Common myeloid progenitor, CD34-positive (primary cell): ENCODE data around the gene TSTD2.
"Not testable (repeated sequence)": the region's sequence is repeated elsewhere in the genome, so short reads cannot be mapped to it uniquely, and the experiment has no call there.

Experiments used
- CTCF ChIA-PET: fragments of 350-600 bp; sonication (Branson Sonifier 250); formaldehyde crosslinking; loops from one replicate; lab custom pipeline; 2021; ENCODE audit warnings: antibody characterized with exemption; lab: Charles Lee
- POLR2A ChIA-PET: fragments of 350-600 bp; sonication (Branson Sonifier 250); formaldehyde crosslinking; loops from one replicate; lab custom pipeline; 2021; ENCODE audit warnings: antibody characterized with exemption; lab: Charles Lee
- DNase-seq, 3 donors: peaks; one replicate each; pipeline versions ENCODE4 v3.0.0 to v3.0.0-alpha.2; 2013
- H3K27ac ChIP-seq, 2 experiments: 1 replicate in 1 of 2; 2 replicates in 1 of 2; pipeline ENCODE4 v1.7.0; 2013; ENCODE audit warnings: inconsistent platforms in 2 of 2, low read length in 2 of 2, mild to moderate bottlenecking in 2 of 2, low read depth in 1 of 2, moderate library complexity in 1 of 2; ENCODE audit not compliant: severe bottlenecking in 2 of 2, insufficient read depth in 1 of 2, poor library complexity in 1 of 2
- H3K27me3 ChIP-seq, 5 experiments: replicated peaks in 2 of 5; 1 replicate in 3 of 5; 2 replicates in 2 of 5; pipeline versions ENCODE4 v1.6.1 to v1.7.0; 2013; ENCODE audit warnings: low read length in 4 of 5, mild to moderate bottlenecking in 2 of 5, moderate library complexity in 2 of 5, inconsistent platforms in 1 of 5; ENCODE audit not compliant: insufficient read depth in 5 of 5, control insufficient read depth in 4 of 5
- H3K36me3 ChIP-seq, 4 experiments: 1 replicate in 2 of 4; 2 replicates in 2 of 4; pipeline versions ENCODE4 v1.6.1 to v1.7.0; 2013; ENCODE audit warnings: low read length in 3 of 4, control low read depth in 1 of 4, mild to moderate bottlenecking in 1 of 4; ENCODE audit not compliant: control insufficient read depth in 4 of 4, insufficient read depth in 4 of 4
- H3K4me1 ChIP-seq, 4 experiments: 1 replicate in 3 of 4; 2 replicates in 1 of 4; pipeline versions ENCODE4 v1.6.1 to v1.7.1; 2013; ENCODE audit warnings: low read length in 3 of 4, mild to moderate bottlenecking in 3 of 4, control low read depth in 1 of 4, inconsistent platforms in 1 of 4, moderate library complexity in 1 of 4; ENCODE audit not compliant: control insufficient read depth in 4 of 4, insufficient read depth in 4 of 4; ENCODE audit errors: control extremely low read depth in 1 of 4
- H3K4me3 ChIP-seq, 7 experiments: 1 replicate in 4 of 7; 2 replicates in 3 of 7; pipeline versions ENCODE4 v1.5.1 to v1.7.0; 2013; ENCODE audit warnings: mild to moderate bottlenecking in 7 of 7, low read length in 6 of 7, moderate library complexity in 6 of 7, inconsistent platforms in 2 of 7, low read depth in 2 of 7, control low read depth in 1 of 7; ENCODE audit not compliant: insufficient read depth in 4 of 7, control insufficient read depth in 1 of 7; ENCODE audit errors: extremely low read depth in 1 of 7
- H3K9me3 ChIP-seq, 5 experiments: 1 replicate in 4 of 5; 2 replicates in 1 of 5; pipeline versions ENCODE4 v1.6.1 to v1.7.1; 2013; ENCODE audit warnings: low read length in 4 of 5, mild to moderate bottlenecking in 2 of 5, inconsistent platforms in 1 of 5, low read depth in 1 of 5, moderate library complexity in 1 of 5; ENCODE audit not compliant: control insufficient read depth in 4 of 5, insufficient read depth in 2 of 5; ENCODE audit errors: control extremely low read depth in 1 of 5
- WGBS: methylation state at CpG from one replicate; pipeline ENCODE4 v1.1.5; 2013; ENCODE audit not compliant: insufficient coverage; 5-methylcytosine and 5-hydroxymethylcytosine counted together

Gene TSTD2

DNA sequence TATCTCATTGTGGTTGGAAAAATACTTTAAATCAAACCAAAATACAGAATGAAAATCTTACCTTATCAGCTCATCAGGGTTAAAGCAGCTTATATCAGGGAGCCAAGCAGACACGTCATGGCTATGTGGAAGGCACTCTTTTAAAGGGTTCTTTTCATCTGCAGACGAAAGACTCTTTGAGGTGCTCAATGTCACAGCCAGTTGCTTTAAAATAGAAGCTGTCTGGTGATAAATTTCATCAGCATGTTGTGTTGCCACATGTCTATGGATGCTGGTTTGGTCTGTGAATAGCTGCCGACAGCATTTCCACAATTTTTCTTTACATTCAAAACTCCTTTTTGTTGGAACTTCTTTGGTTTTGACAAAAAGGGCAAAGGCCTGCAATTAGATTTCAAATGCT, 7.5 kb downstream of the TSTD2 start:
- Histone ChIP-seq H3K9me3 (no peaks in the 10 kb centered on the region), H3K4me1 (peaks cover 0 to 3% (median 0%) of the 10 kb centered on the region in 4 experiments), H3K27ac (no peak overlapping the region), H3K4me3 (no peak overlapping the region), H3K27me3 (no peaks in the 10 kb centered on the region), H3K36me3 (peaks cover 10 to 39% (median 26%) of the 10 kb centered on the region in 4 experiments)
- DNase-seq: no peak
- 100% methylated on average over 2 of the region's 3 CpGs for WGBS
- CTCF ChIA-PET: interaction anchor here (2.3 to 3.1 kb wide), 2 partner anchors 27 to 158 kb away, joined by 5 to 16 read pairs; no protein-coding TSS in a partner anchor
- POLR2A ChIA-PET: no interaction called here

DNA sequence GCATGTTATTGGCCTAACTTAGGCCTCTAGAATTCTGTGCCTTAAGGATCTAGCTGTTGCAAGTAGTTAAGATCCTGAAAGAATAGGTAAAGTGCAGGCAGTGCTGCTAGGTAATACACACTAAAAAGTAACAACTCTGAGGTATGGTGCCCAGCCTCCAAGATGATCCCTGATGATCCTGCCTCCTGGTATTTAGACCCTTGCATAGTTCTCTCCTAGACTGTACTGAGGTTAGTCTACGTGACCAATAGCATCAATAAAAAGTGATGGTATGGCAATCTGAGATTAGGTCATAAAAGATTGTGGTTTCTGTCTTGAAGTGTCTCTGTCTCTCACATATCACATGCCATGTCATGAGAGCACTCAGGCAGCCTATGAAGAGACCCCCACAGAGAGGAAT, 9.2 kb downstream of the TSTD2 start:
- ChIA-PET CTCF (interaction anchor here (0.9 to 3.1 kb wide), 5 partner anchors 9 to 156 kb away, joined by 3 to 16 read pairs (median 5); no protein-coding TSS in a partner anchor), POLR2A (no interaction called here)
- Histone ChIP-seq H3K9me3 (peaks cover 0 to 3% (median 0%) of the 10 kb centered on the region in 5 experiments), H3K4me1 (peaks cover 0 to 1% (median 0%) of the 10 kb centered on the region in 4 experiments), H3K36me3 (peaks cover 6 to 39% (median 27%) of the 10 kb centered on the region in 4 experiments), H3K27me3 (no peaks in the 10 kb centered on the region), H3K4me3 (no peak overlapping the region), H3K27ac (no peak overlapping the region)
- no CpG with 5 or more reads among the region's 1 CpG for WGBS
- DNase-seq: no peak

DNA sequence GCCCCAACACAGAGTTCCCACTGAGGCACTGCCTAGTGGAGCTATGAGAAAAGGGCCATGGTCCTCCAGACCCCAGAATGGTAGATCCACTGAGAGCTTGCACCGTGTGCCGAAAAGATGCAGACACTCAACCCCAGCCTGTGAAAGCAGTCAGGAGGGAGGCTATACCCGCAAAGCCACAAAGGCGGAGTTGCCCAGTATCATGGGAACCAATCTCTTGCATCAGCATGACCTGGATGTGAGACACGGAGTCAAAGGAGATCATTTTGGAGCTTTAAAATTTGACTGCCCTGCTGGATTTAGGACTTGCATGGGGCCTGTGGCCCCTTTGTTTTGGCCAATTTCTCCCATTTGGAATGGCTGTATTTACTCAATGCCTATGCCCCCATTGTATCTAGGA, 10.7 kb downstream of the TSTD2 start:
- 98% methylated on average over 5 of the region's 5 CpGs for WGBS
- POLR2A ChIA-PET, H3K9me3 ChIP-seq, DNase-seq, H3K4me1 ChIP-seq, H3K27ac ChIP-seq, H3K27me3 ChIP-seq, H3K4me3 ChIP-seq: not testable (repeated sequence)
- peaks cover 6 to 46% (median 36%) of the 10 kb centered on the region in 4 experiments for H3K36me3 ChIP-seq
- CTCF ChIA-PET: interaction anchor here (0.9 to 2.4 kb wide), 3 partner anchors 10 to 155 kb away, joined by 3 to 7 read pairs (median 3); no protein-coding TSS in a partner anchor

DNA sequence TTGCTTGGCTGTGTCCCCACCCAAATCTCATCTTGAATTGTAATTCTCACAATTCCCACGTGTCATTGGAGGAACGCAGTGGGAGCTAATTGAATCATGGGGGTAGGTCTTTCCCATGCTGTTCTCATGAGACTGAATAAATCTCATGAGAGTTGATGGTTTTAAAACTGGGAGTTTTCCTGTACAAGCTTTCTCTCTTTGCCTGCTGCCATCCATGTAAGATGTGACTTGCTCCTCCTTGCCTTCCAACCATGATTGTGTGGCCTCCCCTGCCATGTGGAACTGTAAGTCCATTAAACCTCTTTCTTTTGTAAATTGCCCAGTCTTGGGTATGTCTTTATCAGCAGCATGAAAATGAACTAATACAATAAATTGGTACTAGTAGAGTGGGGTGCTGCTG, 13.1 kb downstream of the TSTD2 start:
- H3K36me3 ChIP-seq: peaks cover 4 to 44% (median 33%) of the 10 kb centered on the region in 4 experiments
- H3K4me1 ChIP-seq, DNase-seq, H3K27me3 ChIP-seq, H3K9me3 ChIP-seq, H3K27ac ChIP-seq, H3K4me3 ChIP-seq, POLR2A ChIA-PET: not testable (repeated sequence)
- 94% methylated on average over 2 of the region's 2 CpGs for WGBS
- CTCF ChIA-PET: interaction anchor here (2.2 to 29.1 kb wide), 2 partner anchors 21 to 149 kb away, joined by 6 to 637 read pairs; no protein-coding TSS in a partner anchor

DNA sequence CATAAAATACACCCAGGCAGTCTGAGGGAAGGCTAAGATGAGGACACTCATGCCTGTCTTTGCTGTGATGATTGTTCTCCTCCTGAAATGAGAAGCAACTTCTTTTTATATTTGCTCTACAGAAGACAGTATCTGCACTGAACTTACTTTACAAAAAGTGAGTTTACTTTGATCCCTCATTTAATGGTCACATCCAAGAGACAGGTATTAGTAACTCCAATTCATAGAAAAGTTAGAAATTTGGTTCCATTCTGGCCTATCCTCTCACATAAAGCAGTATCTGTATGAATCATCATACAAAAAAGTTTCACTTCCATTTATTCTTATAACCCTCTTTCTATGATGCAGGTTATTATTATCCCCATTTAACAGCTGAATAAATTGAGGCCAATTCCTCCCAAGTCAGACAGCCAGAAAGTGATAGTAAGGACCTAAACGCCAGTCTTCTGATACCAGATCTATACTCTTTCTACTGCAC, 15.2 kb downstream of the TSTD2 start:
- Histone ChIP-seq H3K4me1 (no peaks in the 10 kb centered on the region), H3K4me3 (no peak overlapping the region), H3K27me3 (no peaks in the 10 kb centered on the region), H3K36me3 (peaks cover 5 to 37% (median 30%) of the 10 kb centered on the region in 4 experiments), H3K27ac (no peak overlapping the region), H3K9me3 (peaks cover 0 to 3% (median 0%) of the 10 kb centered on the region in 5 experiments)
- CTCF ChIA-PET: interaction anchor here (0.8 to 29.1 kb wide), 4 partner anchors 8 to 147 kb away, joined by 3 to 637 read pairs (median 7); no protein-coding TSS in a partner anchor
- no CpG with 5 or more reads among the region's 1 CpG for WGBS
- POLR2A ChIA-PET: interaction anchor here (0.9 kb wide), 2 partner anchors 14 to 24 kb away, joined by 3 read pairs; no protein-coding TSS in a partner anchor
- no peak for DNase-seq

DNA sequence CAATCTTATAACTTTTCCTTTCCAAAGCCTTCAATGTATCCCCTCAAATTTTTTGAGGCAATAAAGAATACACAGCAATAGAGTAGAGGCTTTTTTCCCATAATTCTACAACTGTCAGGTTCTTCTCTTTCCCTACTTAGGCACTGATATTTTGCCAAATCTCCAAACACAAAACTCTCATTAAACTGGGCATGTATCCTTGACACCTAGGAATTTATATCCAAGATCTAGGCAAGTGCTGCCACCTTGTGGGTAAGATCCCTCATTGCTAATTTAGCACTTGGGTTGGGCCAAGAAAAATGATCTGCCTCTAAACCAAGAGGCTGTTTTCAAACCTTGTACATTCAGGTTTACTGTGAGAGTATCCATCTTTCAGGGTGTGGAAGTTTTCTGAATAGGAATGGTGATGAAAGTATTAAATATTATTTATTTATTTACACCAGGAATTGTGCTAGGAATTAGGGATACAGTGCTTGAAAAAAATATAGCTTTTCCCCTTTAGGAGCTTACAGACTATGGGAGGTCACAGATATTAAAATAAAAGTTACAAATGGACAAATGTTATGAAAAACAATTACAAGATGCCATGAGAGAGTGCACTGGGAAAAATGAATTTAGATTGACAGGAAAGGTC, 17.6 kb downstream of the TSTD2 start:
- peaks cover 13 to 45% (median 30%) of the 10 kb centered on the region in 4 experiments for H3K36me3 ChIP-seq
- peaks cover 0 to 3% (median 0%) of the 10 kb centered on the region in 5 experiments for H3K9me3 ChIP-seq
- no peak overlapping the region for H3K27ac ChIP-seq
- no peaks in the 10 kb centered on the region for H3K4me1 ChIP-seq
- peak; percentile 63 to 83 (median 75) for DNase-seq
- no peak overlapping the region for H3K4me3 ChIP-seq
- CTCF ChIA-PET: interaction anchor here (0.6 to 29.1 kb wide), 30 partner anchors 8 to 759 kb away, joined by 3 to 637 read pairs (median 4); partner anchors contain the start of genes TDRD7 and TSTD2
- POLR2A ChIA-PET: interaction anchor here (1.2 to 1.3 kb wide), 2 partner anchors 12 to 18 kb away, joined by 3 to 4 read pairs; partner anchors contain the start of genes NCBP1 and TSTD2
- no peaks in the 10 kb centered on the region for H3K27me3 ChIP-seq
